NCI-H345 treated with DMSO at 0.1 percent for 48 hours (cell line): Measurements from ENCODE around the gene PRPF39.

Source experiments
- DNase-seq: peaks from one replicate; lab custom pipeline; 2025; ENCODE audit not compliant: unreplicated experiment; lab: John Stamatoyannopoulos, UW

Gene PRPF39, protein sequence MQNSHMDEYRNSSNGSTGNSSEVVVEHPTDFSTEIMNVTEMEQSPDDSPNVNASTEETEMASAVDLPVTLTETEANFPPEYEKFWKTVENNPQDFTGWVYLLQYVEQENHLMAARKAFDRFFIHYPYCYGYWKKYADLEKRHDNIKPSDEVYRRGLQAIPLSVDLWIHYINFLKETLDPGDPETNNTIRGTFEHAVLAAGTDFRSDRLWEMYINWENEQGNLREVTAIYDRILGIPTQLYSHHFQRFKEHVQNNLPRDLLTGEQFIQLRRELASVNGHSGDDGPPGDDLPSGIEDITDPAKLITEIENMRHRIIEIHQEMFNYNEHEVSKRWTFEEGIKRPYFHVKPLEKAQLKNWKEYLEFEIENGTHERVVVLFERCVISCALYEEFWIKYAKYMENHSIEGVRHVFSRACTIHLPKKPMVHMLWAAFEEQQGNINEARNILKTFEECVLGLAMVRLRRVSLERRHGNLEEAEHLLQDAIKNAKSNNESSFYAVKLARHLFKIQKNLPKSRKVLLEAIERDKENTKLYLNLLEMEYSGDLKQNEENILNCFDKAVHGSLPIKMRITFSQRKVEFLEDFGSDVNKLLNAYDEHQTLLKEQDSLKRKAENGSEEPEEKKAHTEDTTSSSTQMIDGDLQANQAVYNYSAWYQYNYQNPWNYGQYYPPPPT

DNA sequence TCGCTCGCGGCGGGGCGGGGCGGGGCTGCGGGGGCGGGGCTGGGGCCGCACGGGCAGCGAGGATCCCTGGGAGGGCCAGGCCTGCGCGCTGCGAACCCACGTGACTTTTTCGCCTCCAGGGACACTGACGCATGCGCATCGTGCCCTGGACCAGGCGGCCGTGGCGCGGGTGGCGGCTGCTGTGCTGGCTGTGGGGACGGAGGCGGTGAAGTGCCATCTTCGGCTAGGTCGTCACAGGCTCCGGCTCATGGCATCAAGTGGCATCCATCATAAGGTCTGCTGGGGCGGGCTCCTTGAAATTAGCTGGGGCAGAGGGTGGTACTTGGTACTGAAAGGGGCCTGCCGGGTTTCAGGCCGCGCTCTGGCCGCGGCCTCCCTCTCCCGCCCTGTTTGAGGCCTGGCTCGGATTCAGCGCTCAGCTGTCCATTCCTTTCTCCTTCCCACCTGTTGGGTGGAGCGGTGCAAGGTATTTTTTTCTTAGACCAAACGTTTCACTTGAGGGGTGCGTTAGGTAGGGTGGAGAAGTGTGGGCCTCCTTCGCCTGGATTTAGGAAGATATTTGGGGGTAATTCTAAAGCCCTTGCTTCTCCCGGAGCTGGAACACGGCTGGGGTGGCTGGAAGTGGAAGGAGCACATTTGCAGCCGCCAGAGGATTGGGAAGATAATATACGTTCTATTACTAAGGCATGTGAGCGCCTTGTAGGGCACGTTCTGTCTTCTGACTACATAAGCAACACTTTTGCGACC, at the start of gene PRPF39:
Gene PRPF39, plus strand, starts transcription at position 141 of the 747 bp plus-strand sequence. CDS start 11,124 bp downstream, outside the sequence.
- DNase-seq, result peak; percentile 90

DNA sequence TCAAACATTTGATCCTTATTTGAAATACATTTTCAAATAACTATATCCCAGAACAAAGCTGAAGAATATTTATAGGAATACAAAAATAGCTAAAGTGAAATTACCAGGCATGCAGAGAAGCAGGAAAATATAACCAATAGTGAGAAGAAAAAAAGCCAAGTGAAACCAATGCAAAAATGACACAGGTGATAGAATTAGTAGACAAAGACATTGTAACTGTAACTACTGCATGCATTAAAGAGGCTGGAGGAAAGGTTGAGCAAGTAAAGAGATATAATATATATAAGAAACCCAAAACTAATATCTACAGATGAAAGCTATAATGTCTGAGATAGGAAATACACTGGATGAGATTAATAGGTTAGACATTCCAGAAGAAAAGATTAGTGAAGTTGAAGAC, 49.2 kb upstream of the PRPF39 start:
- no peak for DNase-seq

DNA sequence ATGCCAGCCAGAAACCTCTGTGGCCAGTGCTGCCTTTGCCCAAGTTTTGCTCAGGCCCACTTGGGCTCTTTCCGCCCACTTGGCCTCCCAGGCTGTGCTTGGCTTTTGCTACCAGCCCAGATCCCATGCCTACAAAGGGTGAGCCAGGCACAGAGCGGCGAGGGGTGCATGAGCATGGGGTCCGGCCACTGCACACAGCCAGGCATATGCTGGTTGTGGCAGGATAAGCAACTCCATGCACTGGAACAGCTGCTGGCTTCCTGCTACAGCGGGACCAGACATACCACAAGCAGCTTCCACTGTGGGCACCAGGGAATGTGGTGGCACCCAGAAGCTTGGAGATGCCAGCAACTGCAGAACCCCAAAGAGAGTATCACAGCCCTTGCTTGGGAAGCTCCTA, 45.7 kb upstream of the PRPF39 start:
- DNase-seq, result no peak

DNA sequence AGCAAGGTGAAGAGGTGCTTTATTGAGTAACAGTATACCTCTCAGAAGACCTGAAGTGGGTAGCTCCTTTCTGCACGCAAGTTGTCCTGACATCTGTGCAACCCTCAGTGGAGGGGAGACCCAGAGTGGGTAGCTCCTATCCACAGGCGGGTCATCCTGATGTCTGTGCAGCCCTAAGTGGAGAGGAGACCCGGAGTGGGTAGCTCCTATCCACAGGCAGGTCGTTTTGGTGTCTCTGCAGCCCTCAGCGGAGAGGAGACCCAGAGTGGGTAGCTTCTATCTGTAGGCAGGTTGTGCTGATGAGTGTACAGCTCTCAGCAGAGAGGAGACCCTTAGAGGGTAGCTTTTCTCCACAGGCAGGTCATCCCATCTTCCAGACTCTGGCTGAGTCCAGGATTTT, 45.1 kb upstream of the PRPF39 start:
- no peak for DNase-seq

DNA sequence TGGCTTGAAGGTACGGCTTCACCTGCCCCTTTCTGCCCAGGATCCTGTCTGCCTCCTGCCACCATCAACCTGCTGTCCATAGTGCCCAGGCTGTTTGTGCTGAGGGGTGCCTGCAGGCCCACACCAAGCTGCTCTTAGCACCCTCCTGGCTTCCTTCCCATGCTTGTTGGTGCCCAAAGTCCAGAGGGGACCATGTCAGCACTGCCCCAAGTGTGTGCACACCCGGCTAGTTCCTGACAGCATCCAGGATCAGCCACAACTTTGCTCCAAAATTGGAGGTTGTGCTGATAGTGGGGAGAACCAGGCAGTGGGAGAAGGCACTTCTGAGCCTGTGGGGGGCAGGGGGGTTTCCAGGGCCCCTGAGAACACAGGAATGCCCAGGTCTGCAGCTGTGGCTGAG, 44.5 kb upstream of the PRPF39 start:
- no peak for DNase-seq

DNA sequence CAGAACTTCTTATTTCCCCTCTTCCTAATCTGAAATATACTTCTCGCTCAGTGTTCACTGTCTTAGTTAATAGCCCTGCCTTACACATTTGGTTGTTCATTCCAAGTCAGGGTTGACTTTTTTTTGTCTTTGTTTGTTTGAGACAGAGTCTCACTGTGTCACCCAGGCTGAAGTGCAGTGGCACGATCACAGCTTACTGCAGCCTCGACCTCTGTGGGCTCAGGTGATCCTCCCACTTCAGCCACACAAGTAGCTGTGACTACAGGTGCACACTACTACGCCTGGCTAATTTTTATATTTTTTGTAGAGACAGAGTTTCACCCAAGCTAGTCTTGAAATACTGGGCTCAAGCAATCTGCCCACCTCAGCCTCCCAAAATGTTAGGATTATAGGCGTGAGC, 42.3 kb upstream of the PRPF39 start:
- no peak for DNase-seq

DNA sequence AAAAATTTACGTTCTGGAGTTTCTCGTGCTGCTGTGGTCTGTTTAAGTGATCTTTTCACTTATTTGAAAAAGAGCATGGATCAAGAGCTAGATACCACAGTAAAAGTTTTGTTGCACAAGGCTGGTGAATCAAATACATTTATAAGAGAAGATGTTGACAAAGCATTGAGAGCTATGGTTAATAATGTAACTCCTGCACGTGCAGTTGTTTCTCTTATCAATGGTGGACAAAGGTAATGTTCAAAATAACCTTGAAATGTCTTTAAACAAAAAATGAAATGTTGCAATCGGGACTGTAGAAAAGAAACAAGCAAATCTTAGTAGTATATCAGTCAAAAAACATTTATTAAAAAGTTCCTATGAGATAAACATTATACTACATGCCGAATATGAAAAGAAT, 39.3 kb upstream of the PRPF39 start:
- no peak for DNase-seq

DNA sequence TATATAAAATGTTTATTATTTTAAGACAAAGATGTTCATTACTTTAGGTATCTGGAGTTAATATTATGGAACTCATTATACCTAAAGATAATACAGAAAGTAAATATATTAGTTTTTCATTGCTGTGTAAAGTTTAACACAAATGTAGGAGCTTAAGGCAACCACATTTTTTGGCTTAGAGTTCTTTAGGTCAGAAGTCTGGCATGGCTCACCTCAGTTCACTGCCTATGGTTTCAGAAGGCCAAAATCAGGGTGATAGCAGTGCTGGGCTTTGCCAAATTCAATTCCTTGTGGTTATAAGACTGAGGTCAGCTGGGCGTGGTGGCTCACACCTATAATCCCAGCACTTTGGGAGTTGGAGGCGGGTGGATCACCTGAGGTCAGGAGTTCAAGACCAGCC, 35.5 kb upstream of the PRPF39 start:
- no peak for DNase-seq

DNA sequence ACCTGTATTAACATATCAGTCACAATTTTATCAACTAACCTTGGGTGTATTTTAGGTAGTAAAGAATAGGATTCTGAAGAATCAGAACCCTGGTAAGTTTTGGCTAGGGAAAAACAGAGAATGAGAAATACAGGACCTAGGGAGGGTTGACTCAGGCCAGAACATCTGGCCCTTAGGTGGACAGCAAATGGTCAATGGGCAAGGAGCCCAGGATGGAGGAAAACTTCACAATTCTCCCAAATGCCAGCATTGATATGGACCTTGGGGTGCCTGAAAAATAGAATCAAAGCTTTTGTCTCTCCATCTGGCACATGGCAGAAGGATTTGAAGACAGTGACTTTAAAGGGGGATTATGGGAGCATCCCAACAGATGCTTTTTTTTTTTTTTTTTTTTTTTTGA, 32.7 kb upstream of the PRPF39 start:
- no peak for DNase-seq

DNA sequence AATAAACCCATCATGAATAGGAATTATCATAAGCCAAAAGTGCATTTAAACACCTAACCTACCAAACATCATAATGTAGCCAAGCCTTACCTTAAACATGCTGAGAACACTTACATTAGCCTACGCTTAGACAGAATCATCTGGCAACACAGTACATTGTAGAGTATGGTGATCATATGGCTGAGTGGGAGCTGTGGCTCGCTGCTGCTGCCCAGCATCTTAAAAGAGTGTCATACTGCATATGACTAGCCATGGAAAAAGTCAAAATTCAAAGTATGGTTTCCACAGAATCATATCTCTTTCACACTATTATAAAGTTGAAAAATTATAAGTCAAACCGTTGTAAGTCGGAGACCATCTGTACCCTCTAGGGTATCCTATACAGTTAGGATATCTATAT, 32.0 kb upstream of the PRPF39 start:
- no peak for DNase-seq

DNA sequence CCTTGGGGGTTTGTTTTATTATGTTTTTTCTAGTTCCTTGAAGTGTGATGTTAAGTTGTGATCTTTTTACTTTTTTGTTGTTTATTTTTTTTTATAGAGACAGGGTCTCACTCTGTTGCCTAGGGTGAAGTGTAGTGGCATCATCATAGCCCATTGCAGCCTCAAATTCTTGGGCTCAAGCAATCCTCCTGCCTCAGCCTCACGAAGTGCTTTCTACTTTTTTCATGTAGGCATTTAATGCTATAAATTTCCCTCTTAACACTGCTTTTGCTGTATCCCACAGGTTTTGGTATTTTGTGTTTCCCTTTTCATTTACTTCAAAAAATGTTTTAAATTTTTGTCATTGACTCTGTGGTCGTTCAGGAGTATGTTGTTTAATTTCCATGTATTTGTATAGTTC, 26.6 kb upstream of the PRPF39 start:
- DNase-seq, result no peak

DNA sequence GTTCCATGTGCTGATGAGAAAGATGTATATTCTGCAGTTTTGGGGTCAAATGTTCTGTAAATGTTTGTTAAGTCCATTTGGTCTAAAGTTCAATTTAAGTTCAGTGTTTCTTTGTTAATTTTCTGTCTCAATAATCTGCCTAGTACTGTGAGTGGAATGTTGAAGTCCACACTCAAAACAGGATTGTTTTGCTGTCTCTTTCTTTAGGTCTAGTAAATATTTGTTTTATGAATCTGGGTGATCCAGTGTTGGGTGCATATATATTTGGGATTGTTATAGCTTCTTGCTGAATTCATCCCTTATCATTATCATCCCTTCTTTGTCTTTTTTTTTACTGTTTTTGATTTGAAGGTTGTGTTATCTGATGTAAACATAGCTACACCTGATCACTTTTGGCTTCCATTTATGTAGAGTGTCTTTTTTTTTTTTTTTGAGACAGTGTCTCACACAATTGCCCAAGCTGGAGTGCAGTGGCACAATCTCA, 26.0 kb upstream of the PRPF39 start:
- no peak for DNase-seq

DNA sequence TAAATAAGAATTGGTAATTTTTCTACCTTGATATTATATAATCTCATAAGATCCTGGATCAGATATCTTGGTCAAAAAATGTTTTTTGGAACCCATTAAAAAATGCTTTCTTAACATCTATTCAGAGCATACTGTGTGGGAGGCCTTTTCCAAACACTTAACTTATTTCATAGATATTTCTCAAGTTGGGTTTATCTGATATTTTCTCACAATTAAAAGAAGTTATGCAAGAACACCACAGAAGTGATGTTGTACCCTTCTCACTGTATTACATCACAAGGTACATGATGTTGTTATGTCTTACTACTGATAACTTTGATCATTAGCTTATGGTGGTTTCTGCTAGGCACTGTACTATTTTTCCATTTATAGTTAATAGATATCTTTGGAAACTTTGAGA, 23.4 kb upstream of the PRPF39 start:
- DNase-seq, result no peak

DNA sequence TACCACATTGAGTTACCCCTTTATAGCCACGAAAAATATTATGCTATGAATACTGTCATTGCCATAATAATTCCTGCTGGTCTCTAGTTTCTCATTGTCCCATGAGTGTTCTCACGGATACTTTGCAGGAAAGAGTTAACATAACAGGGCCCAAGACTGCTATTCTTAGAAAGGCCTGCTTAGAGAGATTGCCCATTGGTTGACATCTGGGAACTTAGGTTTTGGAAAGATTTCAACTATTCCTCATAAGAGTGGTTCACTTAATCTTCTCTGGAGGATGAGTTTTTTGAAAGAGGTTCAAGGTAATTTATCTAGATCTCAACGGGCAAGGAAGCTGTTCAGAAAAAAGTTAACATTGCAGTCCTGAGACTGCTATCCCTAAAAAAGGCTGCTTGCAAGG, 18.4 kb upstream of the PRPF39 start:
- DNase-seq, result no peak

DNA sequence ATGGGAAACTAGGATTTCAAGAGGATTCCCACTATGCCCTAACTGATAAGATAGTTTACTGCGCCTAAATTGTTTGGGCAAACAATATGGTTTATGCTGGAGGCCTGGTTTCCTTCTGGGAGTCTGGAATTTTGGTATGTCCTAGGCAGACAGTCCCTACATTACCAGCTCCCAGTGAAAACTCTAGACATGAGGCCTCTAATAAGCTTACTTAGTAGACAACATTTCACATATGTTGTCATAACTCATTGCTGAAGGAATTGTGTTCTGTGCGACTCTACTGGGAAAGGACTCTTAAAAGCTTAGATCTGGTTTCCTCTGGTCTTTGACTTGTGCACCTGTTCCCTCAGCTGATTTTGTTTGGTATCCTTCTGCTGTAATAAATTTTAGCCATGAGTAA, 18.0 kb upstream of the PRPF39 start:
- DNase-seq, result no peak

DNA sequence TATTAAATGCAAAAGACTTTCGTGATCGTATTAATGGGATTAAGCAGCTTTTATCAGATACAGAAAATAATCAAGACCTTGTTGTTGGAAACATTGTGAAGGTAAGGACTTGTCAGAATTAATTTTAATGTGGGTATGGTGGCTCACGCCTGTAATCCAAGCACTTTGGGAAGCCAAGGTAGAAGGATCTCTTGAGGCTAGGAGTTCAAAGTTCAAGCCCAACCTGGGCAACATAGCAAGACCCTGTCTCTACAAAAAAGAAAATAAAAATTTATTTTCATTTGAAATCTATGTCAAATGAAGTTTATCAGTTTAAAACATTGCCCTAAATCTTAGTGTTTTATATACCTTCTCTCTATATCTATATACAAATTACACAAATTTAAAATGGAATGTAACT, 17.2 kb upstream of the PRPF39 start:
- no peak for DNase-seq

DNA sequence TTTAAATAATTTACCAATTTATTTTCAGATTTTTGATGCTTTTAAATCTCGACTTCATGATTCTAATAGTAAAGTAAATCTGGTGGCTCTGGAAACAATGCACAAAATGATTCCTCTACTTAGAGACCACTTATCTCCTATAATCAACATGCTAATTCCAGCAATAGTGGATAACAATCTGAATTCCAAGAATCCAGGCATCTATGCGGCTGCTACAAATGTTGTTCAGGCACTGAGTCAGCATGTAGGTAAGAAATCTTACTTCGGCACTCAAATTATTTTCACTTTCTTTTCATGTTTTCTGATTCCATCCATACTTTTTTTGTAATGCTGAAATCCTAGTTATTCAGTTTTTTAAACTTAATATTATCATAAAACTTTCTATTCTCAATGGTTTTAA, 15.5 kb upstream of the PRPF39 start:
- DNase-seq, result no peak

DNA sequence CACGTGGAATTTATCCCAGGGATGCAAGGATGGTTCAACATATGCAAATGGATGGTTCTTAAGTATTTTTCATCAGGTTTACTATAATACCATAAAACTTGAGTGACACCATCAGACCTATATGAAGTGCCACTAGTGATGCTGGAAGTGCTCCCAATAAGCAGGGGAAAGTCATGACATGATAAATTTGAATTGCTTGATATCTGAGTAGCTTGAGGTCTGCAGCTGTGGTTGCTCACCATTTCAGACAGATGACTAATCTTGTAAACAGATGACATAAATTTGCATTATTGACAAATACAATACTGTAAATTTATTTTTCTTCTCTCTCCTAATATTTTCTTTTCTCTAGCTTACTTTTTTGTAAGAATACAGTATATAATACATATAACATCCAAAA, 13.7 kb upstream of the PRPF39 start:
- no peak for DNase-seq

DNA sequence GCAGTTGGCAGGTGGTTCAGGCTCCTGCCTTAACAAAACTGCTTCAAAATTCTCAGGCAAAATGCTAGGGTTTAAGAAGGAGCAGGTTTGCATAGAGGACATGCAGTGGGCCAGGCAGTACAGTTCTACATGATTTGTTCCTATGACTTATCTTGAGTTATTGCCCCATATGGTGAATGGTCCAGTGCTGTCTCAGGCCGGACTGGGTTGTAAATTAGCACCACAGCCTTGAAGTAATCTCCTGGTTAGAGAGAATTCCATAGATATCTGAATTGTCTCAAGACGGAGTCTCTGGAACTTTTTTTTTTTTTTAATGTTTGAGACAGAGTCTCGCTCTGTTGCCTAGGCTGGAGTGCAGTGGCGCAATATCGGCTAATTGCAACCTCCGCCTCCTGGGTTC, 11.8 kb upstream of the PRPF39 start:
- DNase-seq, result no peak

DNA sequence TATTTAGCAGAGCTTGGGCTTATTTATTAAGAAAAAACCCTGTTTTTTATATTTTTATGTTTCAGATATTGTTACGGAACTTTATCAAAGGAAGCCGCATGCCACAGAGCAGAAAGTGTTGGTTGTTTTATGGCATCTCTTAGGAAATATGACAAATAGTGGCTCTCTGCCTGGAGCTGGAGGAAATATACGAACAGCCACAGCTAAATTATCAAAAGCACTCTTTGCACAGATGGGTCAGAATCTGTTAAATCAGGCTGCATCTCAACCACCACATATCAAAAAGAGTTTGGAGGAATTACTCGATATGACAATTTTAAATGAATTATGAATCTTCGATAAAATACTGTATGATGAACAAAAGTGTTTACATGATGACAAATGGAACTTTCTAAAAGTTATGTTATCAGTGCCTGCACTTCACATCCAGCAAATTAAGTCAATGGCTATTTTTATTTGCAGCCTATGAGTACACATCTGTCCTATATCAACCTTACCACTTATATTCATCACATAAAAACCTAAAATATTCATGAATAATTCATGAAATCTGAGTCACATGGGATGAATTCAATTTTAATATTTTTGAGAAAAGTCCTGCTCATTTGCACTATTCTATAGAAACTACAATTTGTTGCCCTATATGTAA, 10.6 kb upstream of the PRPF39 start:
- DNase-seq, result no peak

DNA sequence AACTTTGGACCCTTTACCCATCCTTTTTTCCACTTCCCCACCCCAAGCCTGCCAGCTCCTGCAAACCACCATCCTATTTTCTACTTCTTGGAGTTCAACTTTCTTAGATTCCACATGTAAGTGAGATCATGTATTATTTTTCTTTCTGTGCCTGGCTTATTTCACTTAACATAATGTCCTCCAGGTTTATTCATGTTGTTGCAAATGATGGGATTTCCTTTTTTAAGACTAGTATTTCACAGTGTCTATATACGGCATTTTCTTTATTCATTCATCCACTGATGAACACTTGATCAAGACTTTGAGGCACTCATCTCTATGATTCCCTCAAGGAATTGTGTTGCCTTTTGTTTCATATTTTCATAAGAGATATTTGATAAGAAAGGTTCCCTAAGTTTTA, 5.6 kb upstream of the PRPF39 start:
- no peak for DNase-seq
